ENCODE data around the gene RBMS3.

GRCh38 chr3:29488922-29489321 is 208.1 kb downstream of the RBMS3 start:
- TF ChIP-seq CTCF (conservative IDR thresholded peaks at IDR 0.05; ENCODE audit: low read depth, low read length) (no peak), EZH2 (IDR thresholded peaks at IDR 0.05; ENCODE audit: borderline replicate concordance, low read depth, low read length, poor library complexity, severe bottlenecking) (no peak)

Measured in A673 (cell line).